Small intestine (tissue), 7 donors: ENCODE results near the gene KDELR3. TPM values are rescaled to one million over a fixed set of nuclear protein-coding genes. Genes with fewer than 3 reads are reported as not detected.

Source experiments
- DNase-seq, 2 donors: peaks; one replicate each; pipeline versions ENCODE4 v3.0.0 to v3.0.0-alpha.2; 2013
- FAIRE-seq: peaks from 2 replicates; lab custom pipeline; 2012; peaks lifted over from hg19 to GRCh38; lab: Jason Lieb, UNC
- H3K27ac ChIP-seq, 3 donors: one replicate each; pipeline ENCODE4 v1.5.1; 2013; ENCODE audit warnings: low read length in 2 of 3, mild to moderate bottlenecking in 2 of 3, control low read depth in 1 of 3, inconsistent platforms in 1 of 3, low read depth in 1 of 3, moderate library complexity in 1 of 3
- H3K27me3 ChIP-seq, 3 donors: one replicate each; pipeline ENCODE4 v1.6.1; 2013; ENCODE audit warnings: low read length in 3 of 3, inconsistent platforms in 1 of 3; ENCODE audit not compliant: control insufficient read depth in 3 of 3, insufficient read depth in 3 of 3
- H3K36me3 ChIP-seq, 3 donors: one replicate each; pipeline ENCODE4 v1.6.1; 2013; ENCODE audit warnings: low read length in 3 of 3, inconsistent platforms in 1 of 3, low read depth in 1 of 3, mild to moderate bottlenecking in 1 of 3, moderate library complexity in 1 of 3; ENCODE audit not compliant: control insufficient read depth in 3 of 3, insufficient read depth in 2 of 3
- H3K4me1 ChIP-seq, 3 donors: one replicate each; pipeline ENCODE4 v1.6.1; 2013; ENCODE audit warnings: low read length in 2 of 3, inconsistent platforms in 1 of 3, low read depth in 1 of 3, mild to moderate bottlenecking in 1 of 3, moderate library complexity in 1 of 3; ENCODE audit not compliant: control insufficient read depth in 3 of 3, insufficient read depth in 2 of 3
- H3K4me3 ChIP-seq, 3 donors: one replicate each; pipeline ENCODE4 v1.5.1; 2013; ENCODE audit warnings: low read length in 3 of 3, control low read depth in 1 of 3, inconsistent platforms in 1 of 3, low read depth in 1 of 3, mild to moderate bottlenecking in 1 of 3, moderate library complexity in 1 of 3
- H3K9me3 ChIP-seq, 2 donors: one replicate each; pipeline ENCODE4 v1.6.1; 2013; ENCODE audit warnings: low read depth in 1 of 2, low read length in 1 of 2; ENCODE audit not compliant: control insufficient read depth in 2 of 2, insufficient read depth in 1 of 2
- WGBS, 3 donors: extraction: QIAGEN DNeasy Blood & Tissue Kit; methylation state at CpG; one replicate each; pipeline ENCODE4 v1.1.7; 2013; 5-methylcytosine and 5-hydroxymethylcytosine counted together
- polyA plus RNA-seq, 4 donors: library from polyadenylated mRNA; stranded (reverse) in 3 of 4; unstranded in 1 of 4; fragments of 200-250 nt in 3 of 4; fragments of 120-200 nt in 1 of 4; gene quantifications; one replicate each; pipeline versions ENCODE4 v1.2.1 to v1.2.3, GENCODE V29; 2013
- donor health status: healthy with polysubstance abuse.
- donor health status: control.
- donor health status: control.
- donor health status: Bipolar disorder and iron deficiency.
- donor health status: healthy.

KDELR3 gene
- polyA plus RNA-seq, 4 donors: 6.5 to 60.6 (median 10.7) TPM

GRCh38 chr22:38474003-38474607 lies 6.2 kb downstream of the KDELR3 start:
- DNase-seq (no peak), FAIRE-seq (no peak)
- Histone ChIP-seq H3K4me1 (peaks cover 0 to 7% (median 0%) of the 10 kb centered on the region in 3 donors), H3K4me3 (no peak overlapping the region), H3K9me3 (no peaks in the 10 kb centered on the region), H3K36me3 (peaks cover 0 to 21% (median 0%) of the 10 kb centered on the region in 3 donors), H3K27me3 (no peaks in the 10 kb centered on the region), H3K27ac (no peak overlapping the region)
- 74 to 82% (median 78%) methylated on average over 10 of the region's 10 CpGs for WGBS, 3 donors

GRCh38 chr22:38477585-38477984 lies 9.7 kb downstream of the KDELR3 start:
- Histone ChIP-seq H3K27ac (peak overlapping the region in 1 of 3 donors; percentile 10), H3K36me3 (peaks cover 3 to 31% (median 8%) of the 10 kb centered on the region in 3 donors), H3K27me3 (no peaks in the 10 kb centered on the region), H3K9me3 (no peaks in the 10 kb centered on the region), H3K4me3 (no peak overlapping the region), H3K4me1 (peaks cover 0 to 7% (median 0%) of the 10 kb centered on the region in 3 donors)
- DNase-seq: peak in 1 of 2 donors; percentile 56
- FAIRE-seq: no peak
- 25 to 67% (median 45%) methylated on average over 1 of the region's 1 CpG for WGBS, 3 donors

- no peak overlapping the region for H3K4me3 ChIP-seq
- H3K27ac ChIP-seq: peak overlapping the region in 1 of 3 donors; percentile 22
- H3K27me3 ChIP-seq: no peaks in the 10 kb centered on the region
- peaks cover 17 to 30% (median 19%) of the 10 kb centered on the region in 3 donors for H3K36me3 ChIP-seq
- peaks cover 0 to 7% (median 0%) of the 10 kb centered on the region in 3 donors for H3K4me1 ChIP-seq
- no peaks in the 10 kb centered on the region for H3K9me3 ChIP-seq
- no peak for FAIRE-seq
- no peak for DNase-seq
- WGBS, 3 donors: 79 to 84% (median 83%) methylated on average over 7 of the region's 7 CpGs
These were observed 11.4 kb downstream of the KDELR3 start for GRCh38 chr22:38479096-38479837.

GRCh38 chr22:38481162-38481870 lies 13.4 kb downstream of the KDELR3 start:
- Histone ChIP-seq H3K4me3 (no peak overlapping the region), H3K27me3 (no peaks in the 10 kb centered on the region), H3K4me1 (peaks cover 0 to 7% (median 0%) of the 10 kb centered on the region in 3 donors), H3K36me3 (peaks cover 28 to 36% (median 31%) of the 10 kb centered on the region in 3 donors), H3K27ac (no peak overlapping the region), H3K9me3 (no peaks in the 10 kb centered on the region)
- FAIRE-seq (no peak), DNase-seq (no peak)
- WGBS, 3 donors: 90 to 95% (median 93%) methylated on average over 3 of the region's 3 CpGs

- Histone ChIP-seq H3K9me3 (no peaks in the 10 kb centered on the region), H3K4me1 (peaks cover 0 to 7% (median 0%) of the 10 kb centered on the region in 3 donors), H3K4me3 (no peak overlapping the region), H3K27me3 (no peaks in the 10 kb centered on the region), H3K36me3 (peaks cover 28 to 40% (median 34%) of the 10 kb centered on the region in 3 donors), H3K27ac (no peak overlapping the region)
- DNase-seq (no peak), FAIRE-seq (no peak)
- 85 to 93% (median 91%) methylated on average over 8 of the region's 8 CpGs for WGBS, 3 donors
These were observed 14.0 kb downstream of the KDELR3 start for GRCh38 chr22:38481871-38482332.

- no peak overlapping the region for H3K27ac ChIP-seq
- H3K9me3 ChIP-seq: no peaks in the 10 kb centered on the region
- FAIRE-seq: no peak
- peaks cover 0 to 3% (median 0%) of the 10 kb centered on the region in 3 donors for H3K4me1 ChIP-seq
- no peak overlapping the region for H3K4me3 ChIP-seq
- peaks cover 30 to 44% (median 43%) of the 10 kb centered on the region in 3 donors for H3K36me3 ChIP-seq
- no peak for DNase-seq
- 96 to 97% (median 96%) methylated on average over 6 of the region's 6 CpGs for WGBS, 3 donors
- H3K27me3 ChIP-seq: no peaks in the 10 kb centered on the region
These were observed 14.9 kb downstream of the KDELR3 start for GRCh38 chr22:38482662-38483308.

GRCh38 chr22:38484244-38484643 lies 16.3 kb downstream of the KDELR3 start:
- Histone ChIP-seq H3K9me3 (no peaks in the 10 kb centered on the region), H3K36me3 (peaks cover 38 to 53% (median 46%) of the 10 kb centered on the region in 3 donors), H3K27ac (no peak overlapping the region), H3K4me1 (no peaks in the 10 kb centered on the region), H3K4me3 (no peak overlapping the region), H3K27me3 (no peaks in the 10 kb centered on the region)
- 71 to 90% (median 79%) methylated on average over 1 of the region's 1 CpG for WGBS, 3 donors
- FAIRE-seq: no peak
- no peak for DNase-seq

- H3K36me3 ChIP-seq: peaks cover 42 to 56% (median 48%) of the 10 kb centered on the region in 3 donors
- H3K9me3 ChIP-seq: no peaks in the 10 kb centered on the region
- DNase-seq (no peak), FAIRE-seq (no peak)
- peaks cover 0 to 3% (median 0%) of the 10 kb centered on the region in 3 donors for H3K4me1 ChIP-seq
- H3K27me3 ChIP-seq: no peaks in the 10 kb centered on the region
- 73 to 91% (median 75%) methylated on average over 4 to 5 of the region's 5 CpGs for WGBS, 3 donors
- H3K27ac ChIP-seq: no peak overlapping the region
- no peak overlapping the region for H3K4me3 ChIP-seq
These were observed 17.9 kb downstream of the KDELR3 start for GRCh38 chr22:38485783-38486182.
